Measurements from ENCODE around the gene LAMC1. TPM values are rescaled to one million over a fixed set of nuclear protein-coding genes. Genes with fewer than 3 reads are reported as not detected.

Gene LAMC1
- polyA plus RNA-seq, 1 donor from 2014 or later, result 4.2 TPM

- H3K27me3 ChIP-seq (ENCODE audit: insufficient read depth, low read depth, low read length), result no peaks in the 10 kb centered on the region
- H3F3A ChIP-seq (ENCODE audit: insufficient read depth, low read length, poor library complexity, severe bottlenecking), result peaks cover 4% of the 10 kb centered on the region
- peak overlapping the region; percentile 88 for H3K4me3 ChIP-seq (ENCODE audit: low read length)
- peaks cover 3% of the 10 kb centered on the region for H4K20me1 ChIP-seq (ENCODE audit: insufficient read depth)
- H2AFZ ChIP-seq (ENCODE audit: low read depth, low read length), result no peak overlapping the region
- H3K9me2 ChIP-seq (ENCODE audit: insufficient read depth, low read length), result no peaks in the 10 kb centered on the region
- peak overlapping the region; percentile 85 for H3K9ac ChIP-seq (ENCODE audit: low read length)
- peaks cover 18% of the 10 kb centered on the region for H3K79me2 ChIP-seq (replicated peaks; ENCODE audit: insufficient read depth, low read length)
- no peaks in the 10 kb centered on the region for H3K36me3 ChIP-seq (ENCODE audit: insufficient read depth, low read length)
- TF ChIP-seq EP300 (conservative IDR thresholded peaks at IDR 0.05; ENCODE audit: poor library complexity, severe bottlenecking) (no peak), SMC3 (conservative IDR thresholded peaks at IDR 0.05; ENCODE audit: poor library complexity) (no peak), EZH2 (IDR thresholded peaks at IDR 0.05; ENCODE audit: borderline replicate concordance, insufficient read depth, low read length, poor library complexity, severe bottlenecking) (no peak), CTCF (IDR thresholded peaks at IDR 0.05; ENCODE audit: poor library complexity, severe bottlenecking) (no peak), POLR2AphosphoS5 (IDR thresholded peaks at IDR 0.05) (no peak), MXI1 (conservative IDR thresholded peaks at IDR 0.05; ENCODE audit: poor library complexity, severe bottlenecking) (peak; percentile 66)
- H3K4me2 ChIP-seq (ENCODE audit: low read length), result peak overlapping the region; percentile 97
- no peaks in the 10 kb centered on the region for H3K9me3 ChIP-seq (ENCODE audit: low read length)
- H3K27ac ChIP-seq (ENCODE audit: low read length), result no peak overlapping the region
These were observed 1.2 kb downstream of the LAMC1 start for GRCh38 chr1:183024317-183025009.

- no peaks in the 10 kb centered on the region for H3K9me2 ChIP-seq (ENCODE audit: insufficient read depth, low read length)
- no peaks in the 10 kb centered on the region for H3K9me3 ChIP-seq (ENCODE audit: low read length)
- peaks cover 21% of the 10 kb centered on the region for H3K79me2 ChIP-seq (replicated peaks; ENCODE audit: insufficient read depth, low read length)
- H3K4me2 ChIP-seq (ENCODE audit: low read length), result peak overlapping the region; percentile 97
- H3K9ac ChIP-seq (ENCODE audit: low read length), result no peak overlapping the region
- no peak overlapping the region for H2AFZ ChIP-seq (ENCODE audit: low read depth, low read length)
- no peak for TF ChIP-seq CTCF (IDR thresholded peaks at IDR 0.05; ENCODE audit: poor library complexity, severe bottlenecking)
- no peak for TF ChIP-seq POLR2AphosphoS5 (IDR thresholded peaks at IDR 0.05)
- TF ChIP-seq MXI1 (conservative IDR thresholded peaks at IDR 0.05; ENCODE audit: poor library complexity, severe bottlenecking), result no peak
- TF ChIP-seq RAD21 (conservative IDR thresholded peaks at IDR 0.05), result no peak
- TF ChIP-seq EP300 (conservative IDR thresholded peaks at IDR 0.05; ENCODE audit: poor library complexity, severe bottlenecking), result no peak
- no peak for TF ChIP-seq EZH2 (IDR thresholded peaks at IDR 0.05; ENCODE audit: borderline replicate concordance, insufficient read depth, low read length, poor library complexity, severe bottlenecking)
- no peak for TF ChIP-seq TAF1 (IDR thresholded peaks at IDR 0.05; ENCODE audit: low read depth)
- no peak for TF ChIP-seq REST (IDR thresholded peaks at IDR 0.05; ENCODE audit: borderline replicate concordance)
- no peak for TF ChIP-seq SMC3 (conservative IDR thresholded peaks at IDR 0.05; ENCODE audit: poor library complexity)
- H3K27me3 ChIP-seq (ENCODE audit: insufficient read depth, low read depth, low read length), result no peaks in the 10 kb centered on the region
- peak overlapping the region; percentile 88 for H3K4me3 ChIP-seq (ENCODE audit: low read length)
- peaks cover 4% of the 10 kb centered on the region for H3F3A ChIP-seq (ENCODE audit: insufficient read depth, low read length, poor library complexity, severe bottlenecking)
- H4K20me1 ChIP-seq (ENCODE audit: insufficient read depth), result peaks cover 3% of the 10 kb centered on the region
- no peaks in the 10 kb centered on the region for H3K36me3 ChIP-seq (ENCODE audit: insufficient read depth, low read length)
- H3K27ac ChIP-seq (ENCODE audit: low read length), result no peak overlapping the region
These were observed 1.8 kb downstream of the LAMC1 start for GRCh38 chr1:183025010-183025337.

All from neural cell (in vitro differentiated cells).